ENCODE results near the gene SLC25A25. TPM values are rescaled to one million over a fixed set of nuclear protein-coding genes. Genes with fewer than 3 reads are reported as not detected.

SLC25A25 gene
- total RNA-seq, 2 experiments from 2014 or later = 21.3 to 22.2 TPM

- Mint-ChIP-seq H3K27me3 (no peaks in the 10 kb centered on the region), H3K27ac (no peak overlapping the region), H3K36me3 (ENCODE audit: low read depth) (no peaks in the 10 kb centered on the region), H3K9me3 (no peaks in the 10 kb centered on the region), H3K4me1 (peaks cover 19% of the 10 kb centered on the region), H3K4me3 (no peak overlapping the region)
- ChIA-PET POLR2A (no interaction called here), CTCF (interaction anchor here (1.1 kb wide), 1 partner anchor 16 kb away, joined by 4 read pairs; no protein-coding TSS in a partner anchor)
- no peak for DNase-seq
These were observed 76.5 kb downstream of the SLC25A25 start for GRCh38 chr9:128144239-128145181.

- H3K36me3 Mint-ChIP-seq (ENCODE audit: low read depth) = no peaks in the 10 kb centered on the region
- H3K9me3 Mint-ChIP-seq = no peaks in the 10 kb centered on the region
- no peak overlapping the region for H3K4me3 Mint-ChIP-seq
- ChIA-PET CTCF (interaction anchor here (0.9 to 1.1 kb wide), 2 partner anchors 17 to 28 kb away, joined by 3 to 4 read pairs; no protein-coding TSS in a partner anchor), POLR2A (no interaction called here)
- no peak overlapping the region for H3K27ac Mint-ChIP-seq
- H3K4me1 Mint-ChIP-seq = peaks cover 19% of the 10 kb centered on the region
- H3K27me3 Mint-ChIP-seq = no peaks in the 10 kb centered on the region
- no peak for DNase-seq
These were observed 77.5 kb downstream of the SLC25A25 start for GRCh38 chr9:128145536-128145935.

GRCh38 chr9:128145951-128146351 lies 77.9 kb downstream of the SLC25A25 start:
- peaks cover 19% of the 10 kb centered on the region for H3K4me1 Mint-ChIP-seq
- H3K9me3 Mint-ChIP-seq = no peaks in the 10 kb centered on the region
- no peaks in the 10 kb centered on the region for H3K27me3 Mint-ChIP-seq
- no peak overlapping the region for H3K27ac Mint-ChIP-seq
- ChIA-PET CTCF (interaction anchor here (0.9 to 1.1 kb wide), 2 partner anchors 17 to 29 kb away, joined by 3 to 4 read pairs; no protein-coding TSS in a partner anchor), POLR2A (interaction anchor here (1.0 kb wide), 1 partner anchor 13 kb away, joined by 5 read pairs; the partner anchor contains the start of gene BBLN)
- H3K4me3 Mint-ChIP-seq = no peak overlapping the region
- no peak for DNase-seq
- H3K36me3 Mint-ChIP-seq (ENCODE audit: low read depth) = no peaks in the 10 kb centered on the region

- H3K27ac Mint-ChIP-seq = no peak overlapping the region
- no peaks in the 10 kb centered on the region for H3K9me3 Mint-ChIP-seq
- ChIA-PET CTCF (no interaction called here), POLR2A (interaction anchor here (1.0 kb wide), 1 partner anchor 13 kb away, joined by 5 read pairs; the partner anchor contains the start of gene BBLN)
- no peak for DNase-seq
- H3K27me3 Mint-ChIP-seq = no peaks in the 10 kb centered on the region
- H3K4me1 Mint-ChIP-seq = peaks cover 18% of the 10 kb centered on the region
- H3K4me3 Mint-ChIP-seq = no peak overlapping the region
- no peaks in the 10 kb centered on the region for H3K36me3 Mint-ChIP-seq (ENCODE audit: low read depth)
These were observed 78.6 kb downstream of the SLC25A25 start for GRCh38 chr9:128146591-128147120.

GRCh38 chr9:128148509-128149000 lies 80.5 kb downstream of the SLC25A25 start:
- H3K9me3 Mint-ChIP-seq = no peaks in the 10 kb centered on the region
- peaks cover 2% of the 10 kb centered on the region for H3K4me1 Mint-ChIP-seq
- no peaks in the 10 kb centered on the region for H3K27me3 Mint-ChIP-seq
- H3K4me3 Mint-ChIP-seq = no peak overlapping the region
- POLR2A ChIA-PET = no interaction called here
- CTCF ChIA-PET = no interaction called here
- no peak overlapping the region for H3K27ac Mint-ChIP-seq
- no peaks in the 10 kb centered on the region for H3K36me3 Mint-ChIP-seq (ENCODE audit: low read depth)
- no peak for DNase-seq

GRCh38 chr9:128149001-128149701 lies 81.1 kb downstream of the SLC25A25 start, which contains the start of gene LCN2:
LCN2 (plus strand) TSS chr9:128149453; CDS start chr9:128149526, 73 bp downstream.
- ChIA-PET CTCF (no interaction called here), POLR2A (no interaction called here)
- Mint-ChIP-seq H3K9me3 (no peaks in the 10 kb centered on the region), H3K27me3 (no peaks in the 10 kb centered on the region), H3K36me3 (ENCODE audit: low read depth) (no peaks in the 10 kb centered on the region), H3K4me1 (no peaks in the 10 kb centered on the region), H3K4me3 (no peak within 1 kb of the TSS), H3K27ac (no peak within 1 kb of the TSS)
- DNase-seq = no peak

GRCh38 chr9:128149951-128150593 lies 82.0 kb downstream of the SLC25A25 start:
- no peaks in the 10 kb centered on the region for H3K9me3 Mint-ChIP-seq
- POLR2A ChIA-PET = no interaction called here
- H3K27me3 Mint-ChIP-seq = no peaks in the 10 kb centered on the region
- H3K36me3 Mint-ChIP-seq (ENCODE audit: low read depth) = no peaks in the 10 kb centered on the region
- H3K27ac Mint-ChIP-seq = no peak overlapping the region
- H3K4me3 Mint-ChIP-seq = no peak overlapping the region
- CTCF ChIA-PET = interaction anchor here (1.8 kb wide), 1 partner anchor 8 kb away, joined by 4 read pairs; no protein-coding TSS in a partner anchor
- H3K4me1 Mint-ChIP-seq = no peaks in the 10 kb centered on the region
- no peak for DNase-seq

- no peak overlapping the region for H3K27ac Mint-ChIP-seq
- H3K4me1 Mint-ChIP-seq = no peaks in the 10 kb centered on the region
These were observed 82.7 kb downstream of the SLC25A25 start for GRCh38 chr9:128150594-128151308.

GRCh38 chr9:128151309-128152132 lies 83.5 kb downstream of the SLC25A25 start:
- no peaks in the 10 kb centered on the region for H3K4me1 Mint-ChIP-seq
- no peaks in the 10 kb centered on the region for H3K36me3 Mint-ChIP-seq (ENCODE audit: low read depth)
- ChIA-PET POLR2A (interaction anchor here (1.1 kb wide), 1 partner anchor 9 kb away, joined by 5 read pairs; the partner anchor contains the start of gene BBLN), CTCF (interaction anchor here (1.8 kb wide), 1 partner anchor 9 kb away, joined by 4 read pairs; no protein-coding TSS in a partner anchor)
- H3K4me3 Mint-ChIP-seq = no peak overlapping the region
- H3K9me3 Mint-ChIP-seq = no peaks in the 10 kb centered on the region
- no peak overlapping the region for H3K27ac Mint-ChIP-seq
- H3K27me3 Mint-ChIP-seq = no peaks in the 10 kb centered on the region
- no peak for DNase-seq

More at GRCh38 chr9:128150594-128151308, 82.7 kb downstream of the SLC25A25 start:
- no peak for DNase-seq
- H3K9me3 Mint-ChIP-seq = no peaks in the 10 kb centered on the region
- ChIA-PET CTCF (interaction anchor here (1.8 kb wide), 1 partner anchor 9 kb away, joined by 4 read pairs; no protein-coding TSS in a partner anchor), POLR2A (interaction anchor here (1.1 kb wide), 1 partner anchor 10 kb away, joined by 5 read pairs; the partner anchor contains the start of gene BBLN)
- no peak overlapping the region for H3K4me3 Mint-ChIP-seq
- no peaks in the 10 kb centered on the region for H3K27me3 Mint-ChIP-seq
- no peaks in the 10 kb centered on the region for H3K36me3 Mint-ChIP-seq (ENCODE audit: low read depth)

GRCh38 chr9:128152133-128153059 lies 84.4 kb downstream of the SLC25A25 start:
- H3K27ac Mint-ChIP-seq = no peak overlapping the region
- no peaks in the 10 kb centered on the region for H3K4me1 Mint-ChIP-seq
- no peak overlapping the region for H3K4me3 Mint-ChIP-seq
- no peaks in the 10 kb centered on the region for H3K9me3 Mint-ChIP-seq
- ChIA-PET POLR2A (interaction anchor here (1.1 kb wide), 1 partner anchor 8 kb away, joined by 5 read pairs; the partner anchor contains the start of gene BBLN), CTCF (no interaction called here)
- no peaks in the 10 kb centered on the region for H3K36me3 Mint-ChIP-seq (ENCODE audit: low read depth)
- no peak for DNase-seq
- no peaks in the 10 kb centered on the region for H3K27me3 Mint-ChIP-seq

All from activated CD4-positive, alpha-beta memory T cell treated with anti-CD3 and anti-CD28 coated beads, Interleukin-2, amount 10 ng/mL, durations not matched to agents 7 days and 5 days (primary cell).